Spleen (tissue), 7 donors: ENCODE results near the gene BAK1.
"Not testable (repeated sequence)": the region's sequence is repeated elsewhere in the genome, so short reads cannot be mapped to it uniquely, and the experiment has no call there.

ENCODE experiments used
- CTCF ChIP-seq, 11 experiments: fragments of 200-600 bp in 7 of 11; fragments of 450-650 bp in 4 of 11; sonication (generic) in 4 of 11; IDR thresholded peaks in 8 of 11; conservative IDR thresholded peaks in 3 of 11; 1 replicate in 7 of 11; 2 replicates in 4 of 11; pipeline versions ENCODE4 v1.4.0 to v1.8.0; 2016 to 2021; ENCODE audit warnings: antibody characterized with exemption in 11 of 11, inconsistent platforms in 4 of 11, mild to moderate bottlenecking in 1 of 11
- POLR2A ChIP-seq, 3 donors: fragments of 450-650 bp; IDR thresholded peaks; one replicate each; pipeline ENCODE4 v1.5.1; 2017; ENCODE audit warnings: antibody characterized with exemption in 3 of 3, mild to moderate bottlenecking in 1 of 3
- POLR2AphosphoS5 ChIP-seq, 3 donors: sonication (generic); formaldehyde crosslinking; IDR thresholded peaks; one replicate each; pipeline ENCODE4 v1.5.1; 2017; ENCODE audit warnings: antibody characterized with exemption in 3 of 3
- donor health status: DM: no; HTN: no; CAD: no; lungs with moderate emphysema.
- donor health status: DM: no; HTN: no; CAD: no.
- donor health status: DM: no; HTN: no; CAD: no.

DNA sequence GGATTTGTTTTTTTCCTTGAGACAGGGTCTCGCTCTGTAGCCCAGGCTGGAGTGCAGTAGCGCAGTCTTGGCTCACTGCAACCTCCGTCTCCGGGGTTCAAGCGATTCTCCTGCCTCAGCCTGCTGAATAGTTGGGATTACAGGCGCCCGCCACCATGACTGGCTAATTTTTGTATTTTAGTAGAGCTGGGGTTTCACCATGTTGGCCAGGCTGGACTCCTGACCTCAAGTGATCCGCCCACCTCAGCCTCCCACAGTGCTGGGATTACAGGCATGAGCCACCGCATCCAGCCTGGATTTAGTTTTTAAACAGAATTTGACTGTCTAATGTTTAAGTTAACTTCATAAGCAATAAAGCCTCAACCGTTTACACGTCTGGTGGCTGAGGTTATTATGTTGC is 34.8 kb downstream of the BAK1 start:
- not testable (repeated sequence) for TF ChIP-seq CTCF (IDR thresholded peaks at IDR 0.05 in 8 of 11, conservative IDR thresholded peaks at IDR 0.05 in 3 of 11); POLR2A (IDR thresholded peaks at IDR 0.05); POLR2AphosphoS5 (IDR thresholded peaks at IDR 0.05)
